HUES64 (cell line): ENCODE data around the gene PFDN5. TPM values are rescaled to one million over a fixed set of nuclear protein-coding genes. Genes with fewer than 3 reads are reported as not detected.

ENCODE experiments used
- H3K27ac ChIP-seq: 2 replicates; pipeline ENCODE4 v1.7.0; 2013; ENCODE audit warnings: low read depth, low read length, inconsistent platforms
- H3K27me3 ChIP-seq: 2 replicates; pipeline ENCODE4 v1.6.1; 2013; ENCODE audit warnings: mild to moderate bottlenecking, low read length; ENCODE audit not compliant: insufficient read depth
- H3K36me3 ChIP-seq: 2 replicates; pipeline ENCODE4 v1.6.1; 2013; ENCODE audit warnings: mild to moderate bottlenecking, low read length; ENCODE audit not compliant: insufficient read depth
- H3K4me1 ChIP-seq: 2 replicates; pipeline ENCODE4 v1.6.1; 2013; ENCODE audit warnings: mild to moderate bottlenecking, low read length, moderate library complexity; ENCODE audit not compliant: insufficient read depth
- H3K4me3 ChIP-seq: 2 replicates; pipeline ENCODE4 v1.5.1; 2013; ENCODE audit warnings: mild to moderate bottlenecking, low read length, moderate library complexity
- H3K9ac ChIP-seq: 2 replicates; pipeline ENCODE4 v1.6.1; 2013; ENCODE audit warnings: mild to moderate bottlenecking, low read depth, low read length
- H3K9me3 ChIP-seq: 2 replicates; pipeline ENCODE4 v1.6.1; 2013; ENCODE audit warnings: low read depth, low read length; ENCODE audit not compliant: insufficient read depth
- WGBS: fragments of 150-250, 120-280 bp; methylation state at CpG from one replicate; pipeline ENCODE4 v1.1.7; 2013; ENCODE audit warnings: missing lambda C conversion rate; 5-methylcytosine and 5-hydroxymethylcytosine counted together
- polyA plus RNA-seq, 2 experiments: library from polyadenylated mRNA; stranded (reverse); fragments of 50-300 nt; gene quantifications; one replicate each; pipeline ENCODE4 v1.2.3, GENCODE V29; 2013

PFDN5 gene
- 364 TPM for polyA plus RNA-seq (2013, experiment 1 of 2)
- 381 TPM for polyA plus RNA-seq (2013, experiment 2 of 2)

DNA sequence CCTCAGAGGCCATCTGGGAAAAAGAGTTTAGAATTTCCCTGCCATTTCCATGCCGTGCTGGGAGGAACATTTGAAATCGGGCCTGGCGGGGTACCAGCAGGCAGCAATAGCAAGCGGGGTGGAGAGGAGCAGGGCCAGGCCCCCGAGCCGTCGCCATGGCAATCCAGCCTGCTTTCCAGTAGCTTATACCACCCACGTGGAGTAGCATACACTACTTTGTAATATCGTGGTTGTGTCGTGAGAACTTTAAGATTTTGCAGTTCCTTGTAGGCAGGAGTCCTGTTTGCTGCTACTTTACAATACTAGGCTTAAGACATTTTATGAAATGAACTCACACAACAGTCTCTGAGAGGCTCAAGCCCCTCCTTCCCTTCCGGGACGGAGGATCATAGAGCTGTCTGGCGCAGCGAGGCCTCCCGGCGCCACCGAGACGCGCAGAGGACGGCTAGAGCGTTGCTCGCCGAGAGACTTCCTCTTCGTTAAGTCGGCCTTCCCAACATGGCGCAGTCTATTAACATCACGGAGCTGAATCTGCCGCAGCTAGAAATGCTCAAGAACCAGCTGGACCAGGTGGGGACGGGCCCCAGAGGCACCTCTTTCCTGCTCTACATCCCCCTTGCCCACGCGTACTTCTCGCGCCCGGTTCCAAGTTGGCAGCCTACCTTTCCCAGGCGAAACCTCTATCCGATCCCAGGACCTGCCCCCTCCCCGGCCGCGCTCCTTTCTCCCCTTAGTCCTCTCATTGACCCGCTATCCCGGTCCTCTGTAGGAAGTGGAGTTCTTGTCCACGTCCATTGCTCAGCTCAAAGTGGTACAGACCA lies at the start of gene PFDN5:
TSS of gene PFDN5 (plus strand) at position 473 of the 821 bp plus-strand sequence. CDS start at position 499, 26 bp downstream.
- H3K36me3 ChIP-seq = peaks cover 55% of the 10 kb centered on the region
- H3K4me3 ChIP-seq = peak within 1 kb of the TSS; percentile 96
- H3K27me3 ChIP-seq = no peaks in the 10 kb centered on the region
- H3K4me1 ChIP-seq = no peaks in the 10 kb centered on the region; the same call in 1 of the 2 replicates
- peak within 1 kb of the TSS; percentile 59 for H3K27ac ChIP-seq
- 3% methylated on average over 39 of the region's 42 CpGs for WGBS
- no peaks in the 10 kb centered on the region for H3K9me3 ChIP-seq
- peak within 1 kb of the TSS; percentile 84 for H3K9ac ChIP-seq

GRCh38 chr12:53251477-53252348 lies 43.6 kb upstream of the PFDN5 start:
- H3K27ac ChIP-seq = peak overlapping the region; percentile 83; the same call in 1 of the 2 replicates
- H3K27me3 ChIP-seq = no peaks in the 10 kb centered on the region
- H3K36me3 ChIP-seq = peaks cover 11% of the 10 kb centered on the region; the same call in 1 of the 2 replicates
- H3K9me3 ChIP-seq = no peaks in the 10 kb centered on the region
- peak overlapping the region; percentile 95 for H3K4me3 ChIP-seq
- H3K9ac ChIP-seq = peak overlapping the region; percentile 83
- WGBS = under 1% methylated on average over 51 of the region's 51 CpGs
- H3K4me1 ChIP-seq = peaks cover 5% of the 10 kb centered on the region; the same call in 1 of the 2 replicates

GRCh38 chr12:53252349-53252916 lies 42.9 kb upstream of the PFDN5 start:
- no peaks in the 10 kb centered on the region for H3K27me3 ChIP-seq
- peak overlapping the region; percentile 76; the same call in 1 of the 2 replicates for H3K27ac ChIP-seq
- 15% methylated on average over 19 of the region's 19 CpGs for WGBS

GRCh38 chr12:53253298-53253697 lies 42.0 kb upstream of the PFDN5 start:
- no peak overlapping the region for H3K9ac ChIP-seq
- H3K4me1 ChIP-seq = peaks cover 5% of the 10 kb centered on the region; the same call in 1 of the 2 replicates
- no peaks in the 10 kb centered on the region for H3K27me3 ChIP-seq
- H3K36me3 ChIP-seq = peaks cover 11% of the 10 kb centered on the region; the same call in 1 of the 2 replicates
- H3K4me3 ChIP-seq = no peak overlapping the region
- WGBS = 95% methylated on average over 13 of the region's 13 CpGs
- no peaks in the 10 kb centered on the region for H3K9me3 ChIP-seq
- no peak overlapping the region for H3K27ac ChIP-seq

More at GRCh38 chr12:53252349-53252916, 42.9 kb upstream of the PFDN5 start:
- Histone ChIP-seq H3K9me3 (no peaks in the 10 kb centered on the region), H3K4me3 (peak overlapping the region; percentile 95), H3K4me1 (peaks cover 5% of the 10 kb centered on the region; the same call in 1 of the 2 replicates), H3K9ac (peak overlapping the region; percentile 83), H3K36me3 (peaks cover 11% of the 10 kb centered on the region; the same call in 1 of the 2 replicates)

DNA sequence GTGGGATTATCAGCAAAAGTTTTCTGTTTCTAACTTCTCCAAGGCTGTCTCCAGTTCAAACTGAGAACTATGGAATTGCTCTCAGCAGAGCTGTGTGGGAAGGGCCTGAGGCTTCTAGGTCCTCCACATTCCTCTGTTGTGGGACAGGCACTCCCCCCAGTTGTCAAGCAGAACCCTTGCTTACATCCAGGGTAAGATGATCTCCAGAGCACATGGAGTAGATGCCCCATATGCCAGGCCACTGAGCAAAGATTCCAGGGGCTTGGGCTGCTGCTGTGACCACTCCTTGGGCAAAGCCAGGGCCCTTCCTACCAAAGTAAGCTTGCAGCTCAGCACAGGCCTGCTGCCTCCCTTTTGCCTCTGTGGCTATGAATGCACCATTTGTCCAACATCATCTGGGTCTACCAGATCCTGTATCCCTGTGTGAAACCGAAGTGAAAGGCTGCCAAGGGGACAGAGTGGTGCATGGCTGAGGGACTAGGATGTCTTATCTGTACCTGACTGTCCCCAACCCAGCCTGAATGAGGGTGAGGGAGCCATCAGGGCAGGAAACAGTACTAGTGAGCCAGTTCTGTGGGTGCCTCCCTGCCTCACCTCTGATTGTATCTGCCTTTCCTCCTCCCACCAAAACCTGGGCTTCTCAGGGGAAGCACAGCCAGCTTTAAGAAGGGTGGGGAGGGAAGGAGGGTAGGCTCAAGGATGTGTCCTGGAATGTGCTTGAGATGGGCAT lies 40.4 kb upstream of the PFDN5 start:
- Histone ChIP-seq H3K36me3 (peaks cover 11% of the 10 kb centered on the region; the same call in 1 of the 2 replicates), H3K27ac (no peak overlapping the region), H3K9ac (no peak overlapping the region), H3K4me3 (no peak overlapping the region), H3K9me3 (no peaks in the 10 kb centered on the region), H3K4me1 (peaks cover 5% of the 10 kb centered on the region; the same call in 1 of the 2 replicates), H3K27me3 (no peaks in the 10 kb centered on the region)
- WGBS = 81% methylated on average over 1 of the region's 1 CpG

DNA sequence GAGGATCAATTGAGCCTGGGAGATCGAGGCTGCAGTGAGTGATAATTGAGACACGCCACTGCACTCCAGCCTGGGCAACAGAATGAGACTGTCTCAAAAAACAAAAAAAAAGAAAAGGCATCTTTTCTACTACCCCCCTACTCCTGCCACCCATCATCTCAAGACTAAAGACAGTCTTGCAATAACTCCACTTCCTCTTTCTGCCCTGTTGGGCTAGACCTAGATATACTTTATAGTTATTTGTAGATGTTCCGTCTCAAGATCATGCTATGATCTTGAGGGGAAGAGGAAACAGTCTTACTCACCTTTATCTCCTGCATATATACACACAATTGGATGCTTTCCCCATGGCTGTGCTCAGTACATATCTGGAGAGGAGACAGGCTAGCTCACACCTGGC lies 39.3 kb upstream of the PFDN5 start:
- Histone ChIP-seq H3K4me3 (no peak overlapping the region), H3K36me3 (peaks cover 11% of the 10 kb centered on the region; the same call in 1 of the 2 replicates), H3K9ac (no peak overlapping the region), H3K9me3 (no peaks in the 10 kb centered on the region), H3K27me3 (no peaks in the 10 kb centered on the region), H3K27ac (no peak overlapping the region), H3K4me1 (peaks cover 4% of the 10 kb centered on the region; the same call in 1 of the 2 replicates)
- 94% methylated on average over 2 of the region's 3 CpGs for WGBS

DNA sequence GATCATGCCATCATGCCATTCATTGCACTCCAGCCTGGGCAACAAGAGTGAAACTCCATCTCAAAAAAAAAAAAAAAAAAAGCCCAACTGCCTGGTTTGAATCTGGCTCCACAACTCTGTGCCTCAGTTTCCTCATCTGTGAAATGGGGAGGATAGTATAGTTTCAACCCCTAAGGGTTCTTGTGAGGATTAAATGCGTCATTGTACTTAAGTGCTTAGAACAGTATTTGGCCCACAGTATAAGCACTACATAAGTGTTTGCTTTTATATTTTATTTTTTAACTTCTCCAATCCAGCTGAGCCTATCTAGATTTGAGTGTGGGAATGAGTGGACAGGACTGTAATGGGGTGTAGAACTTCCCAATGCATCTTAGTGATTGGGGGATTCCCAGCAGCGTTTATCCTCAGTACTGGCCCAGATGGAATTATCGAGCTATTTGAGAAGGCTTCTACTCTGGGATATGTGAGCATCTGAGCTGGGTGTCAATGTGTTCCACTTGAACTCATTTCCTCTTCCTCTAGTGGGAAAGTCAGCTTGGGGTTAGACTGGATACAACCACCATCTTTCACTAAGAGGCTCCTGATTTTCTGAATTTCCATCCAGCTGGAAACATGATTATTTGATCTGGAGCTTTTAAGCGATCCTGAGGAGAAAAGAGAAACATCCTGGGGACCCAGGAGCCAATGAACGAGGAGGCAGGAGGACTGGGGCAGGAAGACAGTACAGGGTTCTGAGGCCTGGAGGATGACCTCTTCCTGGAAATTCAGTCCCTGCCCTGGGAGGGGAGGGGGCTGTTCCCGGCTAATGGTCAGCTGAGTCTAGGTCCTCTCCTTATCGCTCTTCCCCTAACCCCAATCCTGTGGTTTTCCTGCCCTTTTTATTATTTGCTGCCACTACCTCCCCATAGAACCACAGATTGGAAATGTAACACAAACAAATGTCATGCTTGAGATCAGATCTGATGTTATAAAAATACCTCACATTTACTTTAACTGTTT lies 36.5 kb upstream of the PFDN5 start:
- Histone ChIP-seq H3K9me3 (no peaks in the 10 kb centered on the region), H3K4me3 (no peak overlapping the region)
- WGBS = 86% methylated on average over 6 of the region's 7 CpGs

GRCh38 chr12:53259891-53260290 lies 35.5 kb upstream of the PFDN5 start:
- Histone ChIP-seq H3K4me3 (no peak overlapping the region), H3K9me3 (no peaks in the 10 kb centered on the region), H3K36me3 (peaks cover under 1% of the 10 kb centered on the region; the same call in 1 of the 2 replicates), H3K9ac (no peak overlapping the region), H3K4me1 (no peaks in the 10 kb centered on the region), H3K27ac (no peak overlapping the region), H3K27me3 (no peaks in the 10 kb centered on the region)
- 93% methylated on average over 6 of the region's 6 CpGs for WGBS

More for the DNA sequence above, 36.5 kb upstream of the PFDN5 start:
- Histone ChIP-seq H3K27ac (no peak overlapping the region), H3K27me3 (no peaks in the 10 kb centered on the region), H3K9ac (no peak overlapping the region), H3K4me1 (no peaks in the 10 kb centered on the region), H3K36me3 (peaks cover 8% of the 10 kb centered on the region; the same call in 1 of the 2 replicates)

GRCh38 chr12:53265783-53266182 lies 29.6 kb upstream of the PFDN5 start:
- Histone ChIP-seq H3K4me3 (no peak overlapping the region), H3K36me3 (peaks cover 19% of the 10 kb centered on the region), H3K9ac (no peak overlapping the region), H3K9me3 (no peaks in the 10 kb centered on the region), H3K27ac (no peak overlapping the region), H3K4me1 (peaks cover 10% of the 10 kb centered on the region; the same call in 1 of the 2 replicates), H3K27me3 (no peaks in the 10 kb centered on the region)
- 86% methylated on average over 1 of the region's 2 CpGs for WGBS
